NT2/D1 (cell line): ENCODE data around the gene TOLLIP.
"Not testable (repeated sequence)": the region's sequence is repeated elsewhere in the genome, so short reads cannot be mapped to it uniquely, and the experiment has no call there.

ENCODE experiments used
- DNase-seq: peaks from one replicate; pipeline ENCODE4 v3.0.0-alpha.2; 2011; ENCODE audit warnings: low read depth, low spot score
- H3K27me3 ChIP-seq: 2 replicates; pipeline ENCODE4 v1.6.0; 2011; ENCODE audit warnings: mild to moderate bottlenecking; ENCODE audit not compliant: insufficient read length, insufficient read depth
- H3K36me3 ChIP-seq: 2 replicates; pipeline ENCODE4 v1.6.1; 2011; ENCODE audit warnings: mild to moderate bottlenecking, low read length, mixed read lengths; ENCODE audit not compliant: insufficient read depth, insufficient read length
- H3K4me1 ChIP-seq: 2 replicates; pipeline ENCODE4 v1.5.1; 2011; ENCODE audit not compliant: insufficient read depth, insufficient read length
- H3K4me3 ChIP-seq: 2 replicates; pipeline ENCODE4 v1.5.1; 2011; ENCODE audit warnings: low read depth; ENCODE audit not compliant: insufficient read length
- H3K9ac ChIP-seq: 2 replicates; pipeline ENCODE4 v1.6.0; 2011; ENCODE audit warnings: low read depth; ENCODE audit not compliant: insufficient read length
- H3K9me3 ChIP-seq: 2 replicates; pipeline ENCODE4 v1.5.1; 2011; ENCODE audit warnings: mild to moderate bottlenecking, low read length; ENCODE audit not compliant: insufficient read depth
- SUZ12 ChIP-seq: IDR thresholded peaks from 2 replicates; pipeline ENCODE4 v1.6.1; 2011; ENCODE audit not compliant: insufficient read length, insufficient read depth; ENCODE audit errors: extremely low read depth
- YY1 ChIP-seq: IDR thresholded peaks from 2 replicates; pipeline ENCODE4 v1.6.1; 2011; ENCODE audit not compliant: insufficient read length, insufficient read depth
- ZNF274 ChIP-seq: IDR thresholded peaks from 2 replicates; pipeline ENCODE4 v1.6.1; 2011; ENCODE audit warnings: mild to moderate bottlenecking, low read depth, low read length

Gene TOLLIP

DNA sequence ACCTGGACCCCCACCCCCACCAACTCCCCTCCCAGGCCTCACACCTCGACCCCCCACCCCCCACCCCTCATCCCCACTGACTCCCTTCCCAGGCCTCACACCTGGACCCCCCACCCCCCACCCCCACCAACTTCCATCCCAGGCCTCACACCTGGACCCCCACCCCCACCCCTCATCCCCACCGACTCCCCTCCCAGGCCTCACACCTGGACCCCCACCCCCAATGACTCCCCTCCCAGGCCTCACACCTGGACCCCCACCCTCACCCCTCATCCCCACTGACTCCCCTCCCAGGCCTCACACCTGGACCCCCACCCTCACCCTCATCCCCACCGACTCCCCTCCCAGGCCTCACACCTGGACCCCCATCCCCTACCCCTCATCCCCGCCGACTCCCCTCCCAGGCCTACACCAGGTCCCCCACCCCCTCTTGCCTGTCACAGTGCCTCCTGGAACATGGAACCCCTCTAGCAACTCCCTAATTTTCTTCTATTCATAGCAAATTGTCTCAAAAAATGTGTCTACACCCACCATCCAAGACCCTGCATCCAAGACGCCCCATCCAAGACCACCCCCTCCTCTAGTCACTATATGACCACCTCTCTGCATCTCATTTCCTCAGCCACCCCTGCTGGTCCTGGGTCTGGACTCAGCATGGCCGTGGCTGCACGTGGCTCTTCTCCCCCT lies 43.4 kb upstream of the TOLLIP start:
- Histone ChIP-seq H3K36me3 (no peaks in the 10 kb centered on the region), H3K4me1 (peaks cover 24% of the 10 kb centered on the region), H3K9me3 (no peaks in the 10 kb centered on the region), H3K9ac (no peak overlapping the region), H3K27me3 (peaks cover 2% of the 10 kb centered on the region), H3K4me3 (no peak overlapping the region)
- no peak for TF ChIP-seq ZNF274
- no peak for TF ChIP-seq SUZ12
- DNase-seq: no peak

DNA sequence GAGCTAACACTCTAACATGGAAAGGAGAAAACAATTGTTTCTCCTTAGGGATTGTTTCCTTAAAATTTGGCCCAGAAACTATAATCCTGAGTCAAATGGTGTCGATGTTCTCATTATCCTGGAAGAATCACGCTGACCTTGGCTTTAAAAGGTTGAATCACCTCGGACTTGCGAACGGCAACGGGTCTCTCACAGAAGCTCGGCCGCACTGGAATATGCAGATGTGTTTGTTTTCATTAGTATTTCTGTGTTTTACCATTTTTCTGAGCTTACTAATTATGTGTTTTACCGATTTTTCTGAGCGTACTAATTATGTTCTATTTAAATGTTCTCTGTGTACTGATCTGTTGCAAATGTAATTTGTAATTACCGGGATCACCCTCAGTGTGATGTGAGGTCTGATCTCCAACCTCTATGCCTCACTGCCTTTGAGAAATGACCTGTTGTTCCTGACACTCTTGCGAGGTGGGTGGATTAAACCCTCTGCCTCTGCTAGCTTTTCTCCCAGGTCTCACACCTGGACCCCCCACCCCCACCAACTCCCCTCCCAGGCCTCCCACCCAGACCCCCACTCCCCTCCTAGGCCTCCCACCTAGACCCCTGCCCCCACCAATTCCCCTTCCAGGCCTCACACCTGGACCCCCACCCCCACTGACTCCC lies 42.0 kb upstream of the TOLLIP start:
- peaks cover 1% of the 10 kb centered on the region for H3K27me3 ChIP-seq
- no peaks in the 10 kb centered on the region for H3K9me3 ChIP-seq
- H3K4me3 ChIP-seq: no peak overlapping the region
- no peaks in the 10 kb centered on the region for H3K36me3 ChIP-seq
- DNase-seq: no peak
- TF ChIP-seq YY1 (no peak), ZNF274 (no peak), SUZ12 (no peak)
- H3K4me1 ChIP-seq: peaks cover 24% of the 10 kb centered on the region
- H3K9ac ChIP-seq: no peak overlapping the region

DNA sequence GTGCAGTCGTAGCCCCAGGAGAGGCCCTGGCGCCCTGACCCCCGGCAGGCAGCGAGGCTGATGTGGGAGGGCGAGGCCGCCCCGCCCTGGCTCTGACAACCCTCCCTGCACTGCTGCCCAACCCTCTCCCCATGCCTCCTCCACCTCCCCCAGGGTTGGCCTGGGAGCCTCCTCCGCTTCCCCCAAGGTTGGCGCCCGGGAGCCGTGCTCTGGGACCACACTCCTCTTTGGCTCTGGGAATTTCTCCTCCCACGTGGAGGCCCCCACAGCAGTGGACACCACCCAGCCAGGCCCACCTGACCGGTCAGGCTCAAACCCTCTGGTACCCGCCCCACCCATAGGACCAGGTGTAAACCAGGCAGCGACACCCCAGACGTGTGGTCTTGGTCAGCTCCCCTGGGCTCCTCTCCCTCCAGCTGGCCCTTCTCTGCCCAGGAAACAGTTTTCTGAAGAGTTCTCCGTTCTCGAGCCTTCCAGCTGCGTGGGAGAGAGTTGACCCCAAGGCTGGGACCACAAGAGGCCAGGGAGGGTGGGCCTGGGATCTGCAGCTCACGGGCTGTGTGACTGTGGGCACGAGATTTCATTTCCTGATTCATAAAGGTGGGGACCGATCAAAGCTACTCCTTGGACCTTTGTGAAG lies 40.8 kb upstream of the TOLLIP start:
- H3K27me3 ChIP-seq: no peaks in the 10 kb centered on the region
- H3K9ac ChIP-seq: no peak overlapping the region
- H3K4me3 ChIP-seq: no peak overlapping the region
- no peak for DNase-seq
- no peaks in the 10 kb centered on the region for H3K9me3 ChIP-seq
- peaks cover 24% of the 10 kb centered on the region for H3K4me1 ChIP-seq
- no peaks in the 10 kb centered on the region for H3K36me3 ChIP-seq
- no peak for TF ChIP-seq ZNF274
- no peak for TF ChIP-seq YY1
- TF ChIP-seq SUZ12: no peak

DNA sequence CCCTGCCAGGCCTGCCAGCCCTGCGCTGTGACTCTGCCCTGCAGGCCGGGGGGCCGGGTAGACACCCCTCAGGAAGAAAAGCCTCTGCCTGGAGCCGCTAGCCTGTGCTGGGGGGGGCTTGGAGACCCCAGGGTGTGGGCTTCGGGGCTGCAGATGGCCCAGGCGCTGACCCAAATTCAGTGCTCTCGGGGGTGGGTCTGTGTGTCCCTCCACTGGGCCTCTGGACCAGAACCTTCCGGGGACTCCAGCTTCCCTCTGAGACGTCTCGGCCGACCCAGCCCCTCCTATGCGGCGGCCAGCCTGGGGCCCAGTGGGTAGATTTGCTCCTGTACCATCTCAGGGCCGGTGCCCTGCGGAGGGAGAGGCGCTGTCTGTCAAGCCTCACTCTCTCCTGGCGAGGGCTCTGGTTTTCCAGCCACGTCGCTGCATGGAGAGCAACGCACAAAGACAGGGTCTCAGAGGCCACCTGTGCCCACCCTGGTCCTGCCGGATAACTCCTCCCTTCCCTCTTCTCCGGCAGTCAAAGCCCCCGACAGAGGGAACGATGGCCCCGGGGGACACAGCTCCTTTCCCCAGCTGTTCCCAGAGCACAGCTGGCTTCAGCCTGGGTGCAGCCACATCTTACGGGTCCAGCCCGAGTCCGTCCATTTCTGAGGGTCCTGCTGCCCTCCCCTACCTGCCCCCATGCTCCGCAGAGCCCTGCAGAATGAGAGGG lies 40.1 kb upstream of the TOLLIP start:
- Histone ChIP-seq H3K4me3 (no peak overlapping the region), H3K4me1 (peaks cover 22% of the 10 kb centered on the region), H3K36me3 (no peaks in the 10 kb centered on the region), H3K27me3 (no peaks in the 10 kb centered on the region), H3K9ac (peak overlapping the region; percentile 42), H3K9me3 (no peaks in the 10 kb centered on the region)
- no peak for TF ChIP-seq ZNF274
- no peak for TF ChIP-seq YY1
- TF ChIP-seq SUZ12: no peak
- DNase-seq: no peak

DNA sequence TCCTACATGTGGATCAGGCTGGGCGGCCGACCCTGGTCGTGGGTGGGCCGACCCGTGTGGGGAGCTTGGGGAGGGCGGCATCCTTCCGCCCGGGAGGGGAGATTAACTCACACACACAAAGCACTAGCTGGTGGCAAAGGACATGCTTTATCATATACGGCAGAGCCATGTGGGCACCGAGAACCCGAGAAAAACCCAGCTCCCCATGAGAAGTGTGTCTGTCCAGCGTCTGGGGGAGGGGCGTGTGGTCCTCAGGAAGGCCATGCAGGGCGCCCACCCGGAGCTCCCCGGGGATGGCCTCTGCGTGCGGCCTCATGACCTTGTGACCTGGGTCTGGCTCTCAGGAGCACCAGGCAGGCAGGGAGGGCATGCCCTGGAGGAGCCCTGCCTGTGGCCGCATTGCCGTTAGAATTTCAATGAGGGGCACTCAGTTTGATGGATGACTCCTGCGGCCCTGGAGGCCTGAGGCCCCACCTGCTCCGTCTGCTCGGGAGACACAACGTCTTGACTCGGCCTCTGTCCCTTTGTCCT lies 39.4 kb upstream of the TOLLIP start:
- no peaks in the 10 kb centered on the region for H3K27me3 ChIP-seq
- H3K36me3 ChIP-seq: no peaks in the 10 kb centered on the region
- no peak overlapping the region for H3K4me3 ChIP-seq
- TF ChIP-seq YY1 (no peak), SUZ12 (no peak), ZNF274 (no peak)
- H3K9ac ChIP-seq: peak overlapping the region; percentile 32
- H3K9me3 ChIP-seq: no peaks in the 10 kb centered on the region
- DNase-seq: no peak
- peaks cover 15% of the 10 kb centered on the region for H3K4me1 ChIP-seq

DNA sequence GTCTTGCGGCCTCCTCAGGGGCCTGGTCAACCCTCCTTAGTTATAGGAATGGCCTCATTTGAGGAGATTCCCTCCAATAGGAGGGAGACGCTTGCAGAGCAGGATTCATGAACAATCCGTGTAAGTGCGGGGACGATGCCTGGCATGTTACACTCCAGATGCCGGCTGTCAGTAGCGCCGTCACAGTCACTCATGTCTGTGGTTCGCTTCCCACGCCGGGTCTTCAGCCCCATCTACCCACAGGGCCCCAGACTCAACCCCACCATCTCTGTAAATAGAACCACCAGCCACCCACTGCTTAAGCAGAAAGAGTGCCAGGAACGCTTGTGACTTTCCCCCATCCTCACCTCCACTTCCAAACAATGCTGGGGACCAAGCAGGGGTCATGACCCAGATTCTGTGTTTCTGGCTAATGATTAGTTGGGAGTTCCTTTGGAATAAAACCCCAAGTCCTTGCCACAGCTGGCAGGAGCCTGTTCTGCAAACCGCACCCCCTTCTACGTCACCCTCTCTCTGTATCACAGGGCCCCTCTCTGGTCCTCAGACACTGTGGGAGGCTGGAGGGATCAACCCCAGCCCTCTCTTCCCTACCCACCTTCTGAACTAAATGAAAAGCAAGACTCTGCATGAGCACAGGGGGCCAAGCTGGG lies 38.8 kb upstream of the TOLLIP start:
- H3K27me3 ChIP-seq: no peaks in the 10 kb centered on the region
- DNase-seq: no peak
- no peaks in the 10 kb centered on the region for H3K9me3 ChIP-seq
- TF ChIP-seq ZNF274: no peak
- no peak for TF ChIP-seq YY1
- TF ChIP-seq SUZ12: no peak
- H3K4me1 ChIP-seq: peaks cover 10% of the 10 kb centered on the region
- H3K36me3 ChIP-seq: no peaks in the 10 kb centered on the region
- H3K4me3 ChIP-seq: no peak overlapping the region
- H3K9ac ChIP-seq: no peak overlapping the region

DNA sequence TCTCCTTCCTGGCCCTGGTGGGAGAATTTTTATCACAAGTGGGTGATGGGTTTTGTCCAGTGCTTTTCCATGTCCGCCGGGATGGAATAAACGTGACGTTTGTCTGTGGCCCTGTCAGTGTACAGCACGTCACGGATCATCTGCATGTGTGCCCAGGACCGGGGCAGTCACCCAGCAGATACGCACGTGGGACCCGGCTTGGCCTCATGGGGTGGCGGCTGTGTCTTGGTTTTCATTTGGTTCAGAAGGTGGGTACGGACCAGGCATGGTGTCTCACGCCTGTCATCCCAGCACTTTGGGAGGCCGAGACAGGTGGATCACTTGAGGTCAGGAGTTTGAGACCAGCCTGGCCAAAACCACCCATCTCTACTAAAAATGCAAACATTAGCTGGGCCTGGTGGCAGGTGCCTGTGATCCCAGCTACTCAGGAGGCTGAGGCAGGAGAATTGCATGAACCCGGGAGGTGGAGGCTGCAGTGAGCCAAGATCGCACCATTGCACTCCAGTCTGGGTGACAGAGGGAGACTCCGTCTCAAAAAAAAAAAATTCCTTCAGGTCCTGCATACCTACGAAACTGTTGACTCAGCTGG lies 38.1 kb upstream of the TOLLIP start:
- not testable (repeated sequence) for H3K9ac ChIP-seq, DNase-seq, H3K36me3 ChIP-seq, H3K4me3 ChIP-seq, H3K9me3 ChIP-seq, H3K27me3 ChIP-seq, H3K4me1 ChIP-seq
